Osteocyte (in vitro differentiated cells): ENCODE measurements around the gene SUMO3. TPM values are rescaled to one million over a fixed set of nuclear protein-coding genes. Genes with fewer than 3 reads are reported as not detected.

ENCODE experiments used
- DNase-seq: peaks from one replicate; pipeline ENCODE4 v3.0.0; 2021; ENCODE audit warnings: mixed read lengths; ENCODE audit not compliant: unreplicated experiment; ENCODE audit errors: extremely low spot score
- H3K27ac Mint-ChIP-seq: one replicate; pipeline ENCODE4 v1.8.0; 2021; ENCODE audit warnings: mild to moderate bottlenecking, mixed read lengths; ENCODE audit not compliant: unreplicated experiment
- H3K27me3 Mint-ChIP-seq: one replicate; pipeline ENCODE4 v1.8.0; 2021; ENCODE audit warnings: mixed read lengths; ENCODE audit not compliant: unreplicated experiment
- H3K36me3 Mint-ChIP-seq: one replicate; pipeline ENCODE4 v1.8.0; 2021; ENCODE audit warnings: mixed read lengths; ENCODE audit not compliant: unreplicated experiment
- H3K4me1 Mint-ChIP-seq: one replicate; pipeline ENCODE4 v1.8.0; 2021; ENCODE audit warnings: mixed read lengths; ENCODE audit not compliant: unreplicated experiment
- H3K4me3 Mint-ChIP-seq: one replicate; pipeline ENCODE4 v1.8.0; 2021; ENCODE audit warnings: mild to moderate bottlenecking, moderate library complexity, mixed read lengths; ENCODE audit not compliant: unreplicated experiment
- H3K9me3 Mint-ChIP-seq: one replicate; pipeline ENCODE4 v1.8.0; 2021; ENCODE audit warnings: mixed read lengths; ENCODE audit not compliant: unreplicated experiment
- CTCF ChIP-seq: fragments of 200-600 bp; sonication (generic); IDR thresholded peaks from 2 replicates; pipeline ENCODE4 v1.5.0; 2021; ENCODE audit warnings: antibody characterized with exemption, mild to moderate bottlenecking, moderate library complexity
- total RNA-seq: library from RNA; stranded (reverse); gene quantifications from 2 replicates; pipeline ENCODE4 v1.2.1, GENCODE V29; 2021

SUMO3 gene
- total RNA-seq, 1 donor from 2014 or later = 69.6 TPM

GRCh38 chr21:44823179-44823660, 5.4 kb upstream of the SUMO3 start:
- Mint-ChIP-seq H3K4me1 (peaks cover 8% of the 10 kb centered on the region), H3K4me3 (no peak overlapping the region), H3K27ac (no peak overlapping the region), H3K36me3 (peaks cover 7% of the 10 kb centered on the region), H3K27me3 (peaks cover 4% of the 10 kb centered on the region), H3K9me3 (peaks cover 40% of the 10 kb centered on the region)
- no peak for DNase-seq
- TF ChIP-seq CTCF = no peak

GRCh38 chr21:44822484-44823178, 4.8 kb upstream of the SUMO3 start:
- Mint-ChIP-seq H3K9me3 (peaks cover 34% of the 10 kb centered on the region), H3K4me3 (no peak overlapping the region), H3K4me1 (peaks cover 8% of the 10 kb centered on the region), H3K36me3 (peaks cover 5% of the 10 kb centered on the region), H3K27ac (no peak overlapping the region), H3K27me3 (peaks cover 4% of the 10 kb centered on the region)
- no peak for TF ChIP-seq CTCF
- no peak for DNase-seq

GRCh38 chr21:44820851-44821250, 3.0 kb upstream of the SUMO3 start:
- H3K4me1 Mint-ChIP-seq = peaks cover 16% of the 10 kb centered on the region
- DNase-seq = no peak
- no peak overlapping the region for H3K4me3 Mint-ChIP-seq
- H3K9me3 Mint-ChIP-seq = peaks cover 26% of the 10 kb centered on the region
- H3K27me3 Mint-ChIP-seq = no peaks in the 10 kb centered on the region
- H3K36me3 Mint-ChIP-seq = peaks cover 5% of the 10 kb centered on the region
- no peak for TF ChIP-seq CTCF
- no peak overlapping the region for H3K27ac Mint-ChIP-seq

- DNase-seq = no peak
- peak overlapping the region; percentile 59 for H3K4me3 Mint-ChIP-seq
- peaks cover 26% of the 10 kb centered on the region for H3K9me3 Mint-ChIP-seq
- no peaks in the 10 kb centered on the region for H3K27me3 Mint-ChIP-seq
- peaks cover 5% of the 10 kb centered on the region for H3K36me3 Mint-ChIP-seq
- peak overlapping the region; percentile 47 for H3K27ac Mint-ChIP-seq
- peaks cover 28% of the 10 kb centered on the region for H3K4me1 Mint-ChIP-seq
- no peak for TF ChIP-seq CTCF
Observed at GRCh38 chr21:44819283-44820243, 1.7 kb upstream of the SUMO3 start.

GRCh38 chr21:44818640-44819011, 764 bp upstream of the SUMO3 start:
- H3K27ac Mint-ChIP-seq = peak overlapping the region; percentile 47
- peak overlapping the region; percentile 59 for H3K4me3 Mint-ChIP-seq
- H3K27me3 Mint-ChIP-seq = no peaks in the 10 kb centered on the region
- H3K36me3 Mint-ChIP-seq = peaks cover 5% of the 10 kb centered on the region
- no peak for DNase-seq
- no peak for TF ChIP-seq CTCF
- H3K9me3 Mint-ChIP-seq = peaks cover 24% of the 10 kb centered on the region
- H3K4me1 Mint-ChIP-seq = peaks cover 35% of the 10 kb centered on the region
